ENCODE data around the gene F2R. TPM values are rescaled to one million over a fixed set of nuclear protein-coding genes. Genes with fewer than 3 reads are reported as not detected.
A peak's percentile ranks its signal among the peaks of the same experiment; 100 is the strongest.

The F2R gene
- total RNA-seq, 1 donor from 2014 or later = 42.4 TPM

DNA sequence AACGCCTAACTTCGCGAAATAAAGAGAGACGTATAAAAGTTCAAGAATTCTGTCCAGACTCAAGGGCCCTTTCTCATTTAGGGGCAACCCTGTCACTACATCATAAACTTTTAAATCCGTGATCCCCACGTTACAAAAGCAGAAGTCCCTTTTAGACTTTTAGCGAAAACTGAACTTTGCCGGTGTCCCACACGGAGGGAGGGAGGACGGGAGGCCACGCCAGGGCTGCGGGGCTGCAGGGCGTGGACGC lies 515 bp upstream of the F2R start:
- peaks cover 33% of the 10 kb centered on the region for H3K27me3 Mint-ChIP-seq (ENCODE audit: low read depth)
- H3K36me3 Mint-ChIP-seq (ENCODE audit: low read depth) = peaks cover 3% of the 10 kb centered on the region
- no peaks in the 10 kb centered on the region for H3K9me3 Mint-ChIP-seq
- TF ChIP-seq, protein P1, sequence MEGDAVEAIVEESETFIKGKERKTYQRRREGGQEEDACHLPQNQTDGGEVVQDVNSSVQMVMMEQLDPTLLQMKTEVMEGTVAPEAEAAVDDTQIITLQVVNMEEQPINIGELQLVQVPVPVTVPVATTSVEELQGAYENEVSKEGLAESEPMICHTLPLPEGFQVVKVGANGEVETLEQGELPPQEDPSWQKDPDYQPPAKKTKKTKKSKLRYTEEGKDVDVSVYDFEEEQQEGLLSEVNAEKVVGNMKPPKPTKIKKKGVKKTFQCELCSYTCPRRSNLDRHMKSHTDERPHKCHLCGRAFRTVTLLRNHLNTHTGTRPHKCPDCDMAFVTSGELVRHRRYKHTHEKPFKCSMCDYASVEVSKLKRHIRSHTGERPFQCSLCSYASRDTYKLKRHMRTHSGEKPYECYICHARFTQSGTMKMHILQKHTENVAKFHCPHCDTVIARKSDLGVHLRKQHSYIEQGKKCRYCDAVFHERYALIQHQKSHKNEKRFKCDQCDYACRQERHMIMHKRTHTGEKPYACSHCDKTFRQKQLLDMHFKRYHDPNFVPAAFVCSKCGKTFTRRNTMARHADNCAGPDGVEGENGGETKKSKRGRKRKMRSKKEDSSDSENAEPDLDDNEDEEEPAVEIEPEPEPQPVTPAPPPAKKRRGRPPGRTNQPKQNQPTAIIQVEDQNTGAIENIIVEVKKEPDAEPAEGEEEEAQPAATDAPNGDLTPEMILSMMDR (conservative IDR thresholded peaks at IDR 0.05) = no peak
- peaks cover 24% of the 10 kb centered on the region for H3K4me1 Mint-ChIP-seq
- no peak overlapping the region for H3K27ac Mint-ChIP-seq (ENCODE audit: unreplicated experiment)
- no peak for DNase-seq (ENCODE audit: low read depth, low spot score)
- peak overlapping the region; percentile 95 for H3K4me3 Mint-ChIP-seq

DNA sequence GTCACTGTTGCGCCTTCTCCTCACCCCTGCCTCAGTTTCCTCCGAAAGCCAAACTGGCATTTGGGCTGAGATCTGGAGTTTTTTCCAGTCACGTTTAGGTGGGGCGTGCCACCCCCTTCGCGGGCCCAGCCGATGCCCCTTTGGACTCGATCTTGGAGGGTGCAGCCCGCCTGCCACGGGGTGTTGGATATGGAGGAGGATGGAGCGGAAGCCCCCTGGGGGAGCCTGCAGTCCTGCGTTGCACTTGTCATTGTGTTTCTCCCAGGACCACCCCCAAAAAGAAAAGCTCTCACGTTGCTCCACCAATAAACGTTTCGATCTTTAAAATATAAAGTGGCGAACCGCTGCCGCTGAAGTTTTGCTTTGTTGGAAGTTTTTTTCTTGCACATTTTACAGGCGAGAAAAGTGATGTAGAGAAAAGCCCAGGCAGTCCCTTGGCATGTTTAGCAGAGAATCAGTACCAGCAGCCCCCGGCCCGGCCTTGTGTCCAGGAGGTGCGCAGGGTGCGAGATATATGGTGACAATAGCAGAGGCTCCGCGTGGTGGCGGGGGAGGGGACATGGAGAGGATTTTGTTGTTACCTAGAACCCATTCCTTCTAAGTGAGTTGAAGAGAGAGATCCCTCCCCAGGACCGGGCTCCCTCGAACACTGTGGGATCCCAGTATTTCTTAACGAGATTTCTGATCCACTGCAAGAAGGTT lies 681 bp downstream of the F2R start:
- Mint-ChIP-seq H3K9me3 (no peaks in the 10 kb centered on the region), H3K4me1 (peaks cover 24% of the 10 kb centered on the region), H3K27ac (ENCODE audit: unreplicated experiment) (peak overlapping the region; percentile 65)

DNA sequence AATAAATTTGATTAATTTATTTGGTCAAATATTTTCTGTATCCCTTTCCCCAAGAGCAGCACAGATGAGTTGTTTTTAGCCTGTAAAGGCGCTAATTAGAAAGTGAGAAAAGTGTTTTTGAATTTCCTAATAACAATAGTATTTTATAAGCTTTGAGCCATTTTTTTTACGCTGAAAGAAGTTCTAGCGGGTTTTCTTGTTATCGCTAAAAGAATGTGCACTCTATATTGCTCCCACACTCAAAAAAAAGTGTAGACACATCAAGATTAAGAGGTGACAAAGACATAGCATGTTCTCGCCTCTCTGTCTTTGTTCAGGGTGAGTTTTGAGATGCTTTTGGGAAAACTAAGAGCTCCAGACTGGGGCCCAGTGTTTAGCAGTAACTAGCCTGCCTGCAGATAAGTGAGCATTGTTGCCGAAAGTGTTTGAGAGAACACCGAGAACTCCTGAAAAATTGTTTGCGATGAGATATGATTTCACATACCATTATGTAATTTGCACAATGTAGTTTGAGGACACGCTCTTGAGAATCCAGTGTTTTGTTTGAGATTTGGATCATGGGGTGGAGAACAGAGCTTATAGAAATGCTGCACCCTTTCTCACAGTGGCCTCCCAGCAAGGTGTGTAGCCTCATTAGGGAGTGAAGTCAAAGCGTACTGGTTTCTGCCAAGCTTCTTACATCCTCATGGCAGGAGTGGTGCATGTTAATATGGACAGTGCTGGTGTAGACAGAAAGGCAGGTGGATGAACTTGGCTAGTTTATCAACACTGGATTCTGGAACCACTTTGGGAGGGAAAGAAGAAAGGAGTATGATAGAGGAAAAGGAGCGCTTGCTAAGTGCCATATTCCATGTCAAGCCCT lies 1.5 kb downstream of the F2R start:
- TF ChIP-seq, protein P1 (conservative IDR thresholded peaks at IDR 0.05) = no peak
- peaks cover 24% of the 10 kb centered on the region for H3K4me1 Mint-ChIP-seq
- no peak overlapping the region for H3K27ac Mint-ChIP-seq (ENCODE audit: unreplicated experiment)
- H3K4me3 Mint-ChIP-seq = peak overlapping the region; percentile 95
- H3K36me3 Mint-ChIP-seq (ENCODE audit: low read depth) = peaks cover 3% of the 10 kb centered on the region
- no peak for DNase-seq (ENCODE audit: low read depth, low spot score)
- H3K9me3 Mint-ChIP-seq = no peaks in the 10 kb centered on the region
- H3K27me3 Mint-ChIP-seq (ENCODE audit: low read depth) = peaks cover 29% of the 10 kb centered on the region

More for the DNA sequence above, 681 bp downstream of the F2R start:
- TF ChIP-seq, protein P1 (conservative IDR thresholded peaks at IDR 0.05) = no peak
- Mint-ChIP-seq H3K36me3 (ENCODE audit: low read depth) (peaks cover 3% of the 10 kb centered on the region), H3K27me3 (ENCODE audit: low read depth) (peaks cover 29% of the 10 kb centered on the region), H3K4me3 (peak overlapping the region; percentile 95)
- peak; percentile 7 for DNase-seq (ENCODE audit: low read depth, low spot score)

DNA sequence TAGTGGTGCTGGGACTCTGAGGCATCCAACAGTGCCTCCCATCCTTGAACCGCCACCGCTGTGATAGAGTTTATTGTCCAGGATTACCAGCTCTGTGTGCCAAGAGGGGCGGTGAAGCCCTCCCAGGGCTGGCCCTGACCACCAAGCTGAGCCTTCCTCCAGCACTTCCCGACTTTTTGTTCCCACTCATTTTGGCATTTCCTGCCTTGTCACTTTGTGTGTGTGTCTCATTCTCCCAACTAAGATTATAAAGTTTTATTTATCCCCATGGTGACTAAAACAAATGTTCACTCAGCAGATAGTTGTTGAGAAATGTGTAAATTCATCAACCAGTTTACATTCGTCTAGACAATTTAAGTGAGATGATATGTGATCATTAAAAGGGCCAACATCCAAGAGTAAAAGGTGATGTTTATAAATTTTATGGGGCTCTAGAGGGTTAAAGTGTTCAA lies 2.5 kb downstream of the F2R start:
- Mint-ChIP-seq H3K27me3 (ENCODE audit: low read depth) (peaks cover 27% of the 10 kb centered on the region), H3K4me3 (peak overlapping the region; percentile 95), H3K27ac (ENCODE audit: unreplicated experiment) (no peak overlapping the region), H3K36me3 (ENCODE audit: low read depth) (peaks cover 3% of the 10 kb centered on the region), H3K9me3 (no peaks in the 10 kb centered on the region), H3K4me1 (peaks cover 24% of the 10 kb centered on the region)
- DNase-seq (ENCODE audit: low read depth, low spot score) = no peak
- TF ChIP-seq, protein P1 (conservative IDR thresholded peaks at IDR 0.05) = no peak

DNA sequence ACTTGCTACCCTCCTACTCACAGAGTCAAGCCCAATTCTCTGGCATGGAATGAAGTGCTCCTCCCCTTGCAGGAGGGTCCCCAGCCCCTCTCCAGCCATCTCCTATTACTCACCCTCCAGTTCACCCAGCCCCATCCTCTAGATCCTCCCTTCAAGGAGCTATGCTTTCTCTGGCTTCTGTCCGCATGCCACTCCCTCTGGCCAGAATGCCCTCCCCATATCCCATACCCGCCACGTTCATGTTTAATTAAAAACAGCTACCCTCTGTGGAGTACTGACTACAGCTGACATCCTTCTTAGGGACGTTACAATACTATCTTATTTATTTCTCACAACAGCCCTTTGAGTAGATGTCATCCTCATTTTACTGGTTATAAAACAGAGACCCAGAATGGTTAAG lies 3.0 kb downstream of the F2R start:
- Mint-ChIP-seq H3K27me3 (ENCODE audit: low read depth) (peaks cover 22% of the 10 kb centered on the region), H3K4me1 (peaks cover 24% of the 10 kb centered on the region), H3K27ac (ENCODE audit: unreplicated experiment) (peak overlapping the region; percentile 12), H3K36me3 (ENCODE audit: low read depth) (peaks cover 3% of the 10 kb centered on the region), H3K9me3 (no peaks in the 10 kb centered on the region), H3K4me3 (peak overlapping the region; percentile 95)
- DNase-seq (ENCODE audit: low read depth, low spot score) = no peak
- TF ChIP-seq, protein P1 (conservative IDR thresholded peaks at IDR 0.05) = no peak

All from neural crest cell (in vitro differentiated cells).